ENCODE measurements around the gene FAM221B.

Gene FAM221B, protein sequence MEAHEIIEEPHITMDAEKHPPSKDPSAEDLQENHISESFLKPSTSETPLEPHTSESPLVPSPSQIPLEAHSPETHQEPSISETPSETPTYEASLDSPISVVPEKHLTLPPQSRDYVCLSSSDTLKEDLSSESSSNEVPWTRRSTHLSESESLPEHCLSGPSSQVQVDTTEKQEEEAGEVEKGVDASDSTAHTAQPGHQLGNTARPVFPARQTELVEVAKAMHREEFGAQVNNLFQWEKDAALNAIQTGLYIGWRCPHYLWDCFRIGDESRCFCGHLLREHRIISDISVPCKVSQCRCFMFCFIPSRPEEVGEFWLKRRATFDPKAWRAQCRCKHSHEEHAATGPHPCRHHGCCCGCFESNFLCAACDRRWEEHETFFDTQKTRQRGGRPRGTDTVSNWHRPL

GRCh38 chr9:35828716-35829083 lies at the start of gene FAM221B:
TSS of gene FAM221B (minus strand) at chr9:35828732. CDS start at chr9:35826161, 2,571 bp downstream.
- Histone ChIP-seq H3K9ac (ENCODE audit: low read depth, low read length) (peak within 1 kb of the TSS; percentile 71; the same call in 1 of the 2 replicates), H3K9me3 (ENCODE audit: control insufficient read depth, insufficient read depth, low read length) (no peaks in the 10 kb centered on the region), H3K36me3 (ENCODE audit: insufficient read depth, low read length) (no peaks in the 10 kb centered on the region), H3K4me1 (ENCODE audit: insufficient read depth, low read length) (0 out of 2 replicates have a peak, but pooled peaks cover 5% of the 10 kb centered on the region)

- Histone ChIP-seq H3K9ac (ENCODE audit: low read depth, low read length) (no peak overlapping the region), H3K9me3 (ENCODE audit: control insufficient read depth, insufficient read depth, low read length) (no peaks in the 10 kb centered on the region), H3K36me3 (ENCODE audit: insufficient read depth, low read length) (no peaks in the 10 kb centered on the region), H3K4me1 (ENCODE audit: insufficient read depth, low read length) (peaks cover 3% of the 10 kb centered on the region; the same call in 1 of the 2 replicates)
Observed at GRCh38 chr9:35872505-35872904, 44.0 kb upstream of the FAM221B start.

GRCh38 chr9:35871545-35871944 lies 43.0 kb upstream of the FAM221B start:
- H3K36me3 ChIP-seq (ENCODE audit: insufficient read depth, low read length), result no peaks in the 10 kb centered on the region
- H3K9ac ChIP-seq (ENCODE audit: low read depth, low read length), result no peak overlapping the region
- H3K9me3 ChIP-seq (ENCODE audit: control insufficient read depth, insufficient read depth, low read length), result no peaks in the 10 kb centered on the region
- H3K4me1 ChIP-seq (ENCODE audit: insufficient read depth, low read length), result peaks cover 3% of the 10 kb centered on the region; the same call in 1 of the 2 replicates

- Histone ChIP-seq H3K9me3 (ENCODE audit: control insufficient read depth, insufficient read depth, low read length) (no peaks in the 10 kb centered on the region), H3K4me1 (ENCODE audit: insufficient read depth, low read length) (peaks cover 3% of the 10 kb centered on the region; the same call in 1 of the 2 replicates), H3K9ac (ENCODE audit: low read depth, low read length) (no peak within 1 kb of the TSS), H3K36me3 (ENCODE audit: insufficient read depth, low read length) (no peaks in the 10 kb centered on the region)
Observed at GRCh38 chr9:35870351-35870923, 41.9 kb upstream of the FAM221B start, which contains the start of gene OR13J1. TSS of gene OR13J1 (minus strand) at chr9:35870401. CDS start at chr9:35870401, 0 bp downstream.

GRCh38 chr9:35869621-35870216 lies 41.2 kb upstream of the FAM221B start:
- no peak overlapping the region for H3K9ac ChIP-seq (ENCODE audit: low read depth, low read length)
- peaks cover 3% of the 10 kb centered on the region; the same call in 1 of the 2 replicates for H3K4me1 ChIP-seq (ENCODE audit: insufficient read depth, low read length)

GRCh38 chr9:35868933-35869332 lies 40.4 kb upstream of the FAM221B start:
- Histone ChIP-seq H3K36me3 (ENCODE audit: insufficient read depth, low read length) (no peaks in the 10 kb centered on the region), H3K9me3 (ENCODE audit: control insufficient read depth, insufficient read depth, low read length) (no peaks in the 10 kb centered on the region), H3K9ac (ENCODE audit: low read depth, low read length) (no peak overlapping the region), H3K4me1 (ENCODE audit: insufficient read depth, low read length) (peaks cover 3% of the 10 kb centered on the region; the same call in 1 of the 2 replicates)

More at GRCh38 chr9:35869621-35870216, 41.2 kb upstream of the FAM221B start:
- H3K9me3 ChIP-seq (ENCODE audit: control insufficient read depth, insufficient read depth, low read length), result no peaks in the 10 kb centered on the region
- no peaks in the 10 kb centered on the region for H3K36me3 ChIP-seq (ENCODE audit: insufficient read depth, low read length)

GRCh38 chr9:35867538-35867937 lies 39.0 kb upstream of the FAM221B start:
- Histone ChIP-seq H3K4me1 (ENCODE audit: insufficient read depth, low read length) (peaks cover 3% of the 10 kb centered on the region; the same call in 1 of the 2 replicates), H3K9me3 (ENCODE audit: control insufficient read depth, insufficient read depth, low read length) (no peaks in the 10 kb centered on the region), H3K36me3 (ENCODE audit: insufficient read depth, low read length) (no peaks in the 10 kb centered on the region), H3K9ac (ENCODE audit: low read depth, low read length) (no peak overlapping the region)

DNA sequence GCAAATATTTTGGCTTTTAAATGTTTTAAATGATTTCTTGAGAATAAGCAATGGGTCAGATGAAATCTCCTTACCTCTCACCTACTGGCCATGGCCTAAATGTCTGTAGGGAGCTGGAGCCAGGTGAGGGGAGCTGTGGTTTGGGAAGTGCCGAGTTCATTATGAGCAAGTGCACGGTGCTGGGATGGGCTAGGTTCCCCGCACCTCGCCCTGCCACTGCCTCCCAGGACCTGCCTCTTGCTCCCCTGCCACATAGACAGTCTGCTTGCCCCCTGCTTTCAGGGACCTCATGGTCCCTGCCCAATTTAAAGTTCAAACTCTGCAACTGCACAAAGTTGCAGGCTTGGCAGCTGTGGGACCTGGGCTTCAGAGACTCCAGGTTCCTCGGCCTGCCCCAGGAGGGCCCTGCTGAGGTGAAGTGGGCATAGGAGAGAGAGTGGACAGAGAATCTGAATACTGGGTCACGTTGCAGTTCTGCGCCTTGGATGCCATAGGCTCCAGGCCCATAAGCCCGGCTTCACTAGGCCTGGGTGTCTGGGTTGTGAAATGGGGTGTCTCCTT lies 36.2 kb upstream of the FAM221B start:
- Histone ChIP-seq H3K36me3 (ENCODE audit: insufficient read depth, low read length) (no peaks in the 10 kb centered on the region), H3K9me3 (ENCODE audit: control insufficient read depth, insufficient read depth, low read length) (no peaks in the 10 kb centered on the region), H3K4me1 (ENCODE audit: insufficient read depth, low read length) (peaks cover 3% of the 10 kb centered on the region; the same call in 1 of the 2 replicates), H3K9ac (ENCODE audit: low read depth, low read length) (no peak overlapping the region)

GRCh38 chr9:35863583-35863982 lies 35.1 kb upstream of the FAM221B start:
- Histone ChIP-seq H3K36me3 (ENCODE audit: insufficient read depth, low read length) (no peaks in the 10 kb centered on the region), H3K9me3 (ENCODE audit: control insufficient read depth, insufficient read depth, low read length) (no peaks in the 10 kb centered on the region)

GRCh38 chr9:35862328-35862727 lies 33.8 kb upstream of the FAM221B start:
- Histone ChIP-seq H3K9me3 (ENCODE audit: control insufficient read depth, insufficient read depth, low read length) (no peaks in the 10 kb centered on the region), H3K9ac (ENCODE audit: low read depth, low read length) (no peak overlapping the region), H3K4me1 (ENCODE audit: insufficient read depth, low read length) (no peaks in the 10 kb centered on the region), H3K36me3 (ENCODE audit: insufficient read depth, low read length) (no peaks in the 10 kb centered on the region)

More at GRCh38 chr9:35863583-35863982, 35.1 kb upstream of the FAM221B start:
- Histone ChIP-seq H3K4me1 (ENCODE audit: insufficient read depth, low read length) (no peaks in the 10 kb centered on the region), H3K9ac (ENCODE audit: low read depth, low read length) (no peak overlapping the region)

GRCh38 chr9:35861161-35861897 lies 32.8 kb upstream of the FAM221B start:
- H3K9me3 ChIP-seq (ENCODE audit: control insufficient read depth, insufficient read depth, low read length), result no peaks in the 10 kb centered on the region
- H3K36me3 ChIP-seq (ENCODE audit: insufficient read depth, low read length), result no peaks in the 10 kb centered on the region
- no peaks in the 10 kb centered on the region for H3K4me1 ChIP-seq (ENCODE audit: insufficient read depth, low read length)
- H3K9ac ChIP-seq (ENCODE audit: low read depth, low read length), result no peak overlapping the region

GRCh38 chr9:35859990-35860339 lies 31.4 kb upstream of the FAM221B start:
- Histone ChIP-seq H3K9ac (ENCODE audit: low read depth, low read length) (no peak overlapping the region), H3K36me3 (ENCODE audit: insufficient read depth, low read length) (no peaks in the 10 kb centered on the region), H3K9me3 (ENCODE audit: control insufficient read depth, insufficient read depth, low read length) (no peaks in the 10 kb centered on the region), H3K4me1 (ENCODE audit: insufficient read depth, low read length) (no peaks in the 10 kb centered on the region)

GRCh38 chr9:35859310-35859989 lies 30.9 kb upstream of the FAM221B start:
- H3K9ac ChIP-seq (ENCODE audit: low read depth, low read length), result no peak overlapping the region
- H3K36me3 ChIP-seq (ENCODE audit: insufficient read depth, low read length), result no peaks in the 10 kb centered on the region
- H3K9me3 ChIP-seq (ENCODE audit: control insufficient read depth, insufficient read depth, low read length), result no peaks in the 10 kb centered on the region
- H3K4me1 ChIP-seq (ENCODE audit: insufficient read depth, low read length), result no peaks in the 10 kb centered on the region
